Coronary artery (tissue), 2 donors: Measurements from ENCODE around the gene ZSCAN16.
"Not testable (repeated sequence)": the region's sequence is repeated elsewhere in the genome, so short reads cannot be mapped to it uniquely, and the experiment has no call there.

ENCODE experiments used
- DNase-seq: peaks from one replicate; pipeline ENCODE4 v3.0.0-alpha.2; 2017; ENCODE audit warnings: low spot score
- H3K27ac ChIP-seq, 2 donors: fragments of 200-600 bp; sonication (generic); one replicate each; pipeline ENCODE4 v1.5.1; 2016 to 2019
- H3K4me3 ChIP-seq: fragments of 200-600 bp; sonication (generic); 2 replicates; pipeline ENCODE4 v1.5.1; 2016; ENCODE audit warnings: mild to moderate bottlenecking, moderate library complexity
- CTCF ChIP-seq: fragments of 200-600 bp; sonication (generic); IDR thresholded peaks from one replicate; pipeline ENCODE4 v1.5.1; 2019; ENCODE audit warnings: antibody characterized with exemption

ZSCAN16 gene

GRCh38 chr6:28124350-28124970 lies at the start of gene ZSCAN16:
ZSCAN16 (plus strand) TSS chr6:28124609; CDS start chr6:28125444, 835 bp downstream.
- TF ChIP-seq CTCF, result no peak
- peak within 1 kb of the TSS; percentile 87 for H3K4me3 ChIP-seq
- peak; percentile 80 for DNase-seq
- peak within 1 kb of the TSS; percentile 61 to 86 for H3K27ac ChIP-seq

- no peak for TF ChIP-seq CTCF
- Histone ChIP-seq H3K27ac (no peak overlapping the region), H3K4me3 (no peak overlapping the region)
- no peak for DNase-seq
These were observed 46.4 kb upstream of the ZSCAN16 start for GRCh38 chr6:28078050-28078449.

GRCh38 chr6:28078836-28079235 lies 45.6 kb upstream of the ZSCAN16 start:
- Histone ChIP-seq H3K27ac (no peak overlapping the region), H3K4me3 (no peak overlapping the region)
- TF ChIP-seq CTCF, result no peak
- DNase-seq, result no peak

- not testable (repeated sequence) for DNase-seq
- Histone ChIP-seq H3K4me3 (peak within 1 kb of the TSS; percentile 77), H3K27ac (peak within 1 kb of the TSS; percentile 81 to 87)
These were observed 44.1 kb upstream of the ZSCAN16 start, which contains the start of gene ZNF165 for GRCh38 chr6:28080381-28080630. ZNF165 (plus strand) TSS chr6:28080568; CDS start chr6:28085481, 4,913 bp downstream.

- peak; percentile 96 for DNase-seq
- TF ChIP-seq CTCF, result no peak
- Histone ChIP-seq H3K4me3 (peak overlapping the region; percentile 77), H3K27ac (peak overlapping the region; percentile 81 to 87)
These were observed 43.6 kb upstream of the ZSCAN16 start for GRCh38 chr6:28080631-28081485.

GRCh38 chr6:28081486-28081751 lies 43.0 kb upstream of the ZSCAN16 start:
- no peak for TF ChIP-seq CTCF
- H3K27ac ChIP-seq, result peak overlapping the region; percentile 81 to 87
- DNase-seq, result no peak
- H3K4me3 ChIP-seq, result peak overlapping the region; percentile 77

- Histone ChIP-seq H3K27ac (no peak overlapping the region), H3K4me3 (no peak overlapping the region)
- TF ChIP-seq CTCF, result no peak
- DNase-seq, result no peak
These were observed 41.5 kb upstream of the ZSCAN16 start for GRCh38 chr6:28082939-28083338.
